Skeletal muscle cell (primary cell): Measurements from ENCODE around the gene MEIS3.
A peak's percentile ranks its signal among the peaks of the same experiment; 100 is the strongest.
"Not testable (repeated sequence)": the region's sequence is repeated elsewhere in the genome, so short reads cannot be mapped to it uniquely, and the experiment has no call there.

Experiments
- DNase-seq: peaks from one replicate; pipeline ENCODE4 v3.0.0-alpha.2; 2010; ENCODE audit warnings: low read depth
- H3K4me3 ChIP-seq: 2 replicates; pipeline ENCODE4 v1.5.1; 2011; ENCODE audit warnings: low read depth, mild to moderate bottlenecking, control low read depth, low read length, moderate library complexity

The MEIS3 gene

GRCh38 chr19:47417746-47418691 is 1.3 kb downstream of the MEIS3 start:
- no peak for DNase-seq
- H3K4me3 ChIP-seq, result peak overlapping the region; percentile 73

GRCh38 chr19:47417107-47417745 is 2.1 kb downstream of the MEIS3 start:
- DNase-seq, result no peak
- H3K4me3 ChIP-seq, result peak overlapping the region; percentile 73

- H3K4me3 ChIP-seq, result no peak overlapping the region
- DNase-seq, result no peak
Observed at GRCh38 chr19:47416643-47416985, 2.7 kb downstream of the MEIS3 start.

GRCh38 chr19:47415953-47416642 is 3.2 kb downstream of the MEIS3 start:
- DNase-seq, result no peak
- no peak overlapping the region for H3K4me3 ChIP-seq

- DNase-seq, result no peak
Observed at GRCh38 chr19:47414469-47414868, 4.9 kb downstream of the MEIS3 start.

GRCh38 chr19:47413941-47414340 is 5.4 kb downstream of the MEIS3 start:
- no peak overlapping the region for H3K4me3 ChIP-seq

More at GRCh38 chr19:47414469-47414868, 4.9 kb downstream of the MEIS3 start:
- H3K4me3 ChIP-seq, result no peak overlapping the region

GRCh38 chr19:47411696-47412095 is 7.6 kb downstream of the MEIS3 start:
- H3K4me3 ChIP-seq, DNase-seq: not testable (repeated sequence)

More at GRCh38 chr19:47413941-47414340, 5.4 kb downstream of the MEIS3 start:
- no peak for DNase-seq

GRCh38 chr19:47411101-47411500 is 8.2 kb downstream of the MEIS3 start:
- no peak overlapping the region for H3K4me3 ChIP-seq
- no peak for DNase-seq

- H3K4me3 ChIP-seq, result no peak overlapping the region
- no peak for DNase-seq
Observed at GRCh38 chr19:47408156-47408938, 11.0 kb downstream of the MEIS3 start.

GRCh38 chr19:47407417-47407774 is 11.9 kb downstream of the MEIS3 start:
- no peak for DNase-seq

GRCh38 chr19:47406711-47407416 is 12.5 kb downstream of the MEIS3 start:
- no peak for DNase-seq
- H3K4me3 ChIP-seq, result no peak overlapping the region

More at GRCh38 chr19:47407417-47407774, 11.9 kb downstream of the MEIS3 start:
- no peak overlapping the region for H3K4me3 ChIP-seq

- no peak overlapping the region for H3K4me3 ChIP-seq
- DNase-seq, result no peak
Observed at GRCh38 chr19:47405854-47406417, 13.4 kb downstream of the MEIS3 start.

GRCh38 chr19:47405197-47405550 is 14.2 kb downstream of the MEIS3 start:
- no peak for DNase-seq
- no peak overlapping the region for H3K4me3 ChIP-seq

- H3K4me3 ChIP-seq, result no peak overlapping the region
- DNase-seq, result no peak
Observed at GRCh38 chr19:47404334-47405196, 14.8 kb downstream of the MEIS3 start.

- H3K4me3 ChIP-seq, result no peak overlapping the region
- no peak for DNase-seq
Observed at GRCh38 chr19:47402504-47402903, 16.8 kb downstream of the MEIS3 start.

- no peak for DNase-seq
- H3K4me3 ChIP-seq, result no peak overlapping the region
Observed at GRCh38 chr19:47398707-47399597, 20.4 kb downstream of the MEIS3 start.
